ENCODE data around the gene EIF4G1.

DNA sequence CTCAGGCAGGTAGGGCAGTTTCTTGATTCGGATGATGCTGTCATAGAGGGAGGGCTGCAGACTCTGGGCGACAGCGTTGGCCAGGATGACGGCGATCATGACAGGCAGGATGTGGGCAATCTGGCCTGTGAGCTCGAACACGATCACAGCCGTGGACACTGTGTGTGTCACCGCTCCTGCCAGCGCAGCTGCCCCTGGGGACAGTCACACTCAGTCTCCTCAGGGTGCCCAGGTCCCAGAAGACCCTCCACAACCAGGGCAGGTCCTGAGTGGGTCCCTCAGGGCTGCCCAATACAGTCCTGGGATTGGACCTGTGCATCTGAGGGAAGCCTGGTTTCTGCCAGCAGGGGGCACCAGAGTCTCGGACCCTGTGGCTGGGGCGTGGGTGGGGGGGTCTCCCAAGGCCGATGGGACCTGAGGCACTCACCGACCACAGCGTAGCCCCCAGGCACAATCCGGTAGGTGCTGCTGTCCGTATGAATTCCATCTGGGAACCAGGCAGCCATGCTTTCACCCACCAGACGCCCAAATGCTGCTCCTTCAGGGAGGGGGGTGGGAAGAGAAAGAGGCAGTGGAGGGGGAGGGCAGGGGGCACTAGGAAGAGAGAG, 39.8 kb downstream of the EIF4G1 start:
- TF ChIP-seq, protein P1, sequence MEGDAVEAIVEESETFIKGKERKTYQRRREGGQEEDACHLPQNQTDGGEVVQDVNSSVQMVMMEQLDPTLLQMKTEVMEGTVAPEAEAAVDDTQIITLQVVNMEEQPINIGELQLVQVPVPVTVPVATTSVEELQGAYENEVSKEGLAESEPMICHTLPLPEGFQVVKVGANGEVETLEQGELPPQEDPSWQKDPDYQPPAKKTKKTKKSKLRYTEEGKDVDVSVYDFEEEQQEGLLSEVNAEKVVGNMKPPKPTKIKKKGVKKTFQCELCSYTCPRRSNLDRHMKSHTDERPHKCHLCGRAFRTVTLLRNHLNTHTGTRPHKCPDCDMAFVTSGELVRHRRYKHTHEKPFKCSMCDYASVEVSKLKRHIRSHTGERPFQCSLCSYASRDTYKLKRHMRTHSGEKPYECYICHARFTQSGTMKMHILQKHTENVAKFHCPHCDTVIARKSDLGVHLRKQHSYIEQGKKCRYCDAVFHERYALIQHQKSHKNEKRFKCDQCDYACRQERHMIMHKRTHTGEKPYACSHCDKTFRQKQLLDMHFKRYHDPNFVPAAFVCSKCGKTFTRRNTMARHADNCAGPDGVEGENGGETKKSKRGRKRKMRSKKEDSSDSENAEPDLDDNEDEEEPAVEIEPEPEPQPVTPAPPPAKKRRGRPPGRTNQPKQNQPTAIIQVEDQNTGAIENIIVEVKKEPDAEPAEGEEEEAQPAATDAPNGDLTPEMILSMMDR (IDR thresholded peaks at IDR 0.05; ENCODE audit: low read depth, low read length, poor library complexity, severe bottlenecking), result peak; percentile 94
- no peak for TF ChIP-seq EZH2phosphoT487 (IDR thresholded peaks at IDR 0.05; ENCODE audit: borderline replicate concordance, low read length)
